ENCODE results near the gene PANX2.
"Not testable (repeated sequence)": the region's sequence is repeated elsewhere in the genome, so short reads cannot be mapped to it uniquely, and the experiment has no call there.

Gene PANX2

DNA sequence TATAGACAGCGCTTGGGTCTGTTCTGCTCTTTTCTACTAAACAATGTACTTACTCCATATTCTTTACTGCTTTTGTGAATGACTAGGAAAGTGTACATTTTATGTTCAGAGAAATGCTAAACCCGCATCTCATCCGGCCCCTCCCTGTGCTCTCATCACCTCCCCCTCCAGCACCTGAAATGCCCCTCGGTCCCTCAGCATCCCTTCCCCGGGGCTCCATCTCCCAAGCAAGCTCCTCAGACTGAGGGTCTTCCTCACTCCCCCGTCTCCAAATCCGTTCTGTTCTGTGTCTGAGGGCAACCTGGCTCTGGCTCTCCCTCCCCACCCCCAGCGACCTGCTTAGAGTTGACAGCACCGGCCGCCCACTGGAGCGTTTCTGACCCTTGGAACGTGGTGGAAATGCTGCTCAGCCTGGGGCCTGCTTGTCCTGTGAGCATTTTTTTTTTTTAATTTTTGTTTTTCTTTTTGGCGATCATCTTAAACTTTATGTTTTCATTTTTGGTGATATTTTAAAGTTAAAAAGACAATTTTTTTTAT, 31.7 kb downstream of the PANX2 start:
- H3K36me3 ChIP-seq (ENCODE audit: low read depth), result peaks cover 46% of the 10 kb centered on the region
- H3K9me3 ChIP-seq (ENCODE audit: severe bottlenecking), result no peaks in the 10 kb centered on the region
- no peak overlapping the region for H3K27ac ChIP-seq (ENCODE audit: poor library complexity, severe bottlenecking)
- TF ChIP-seq, protein P1, sequence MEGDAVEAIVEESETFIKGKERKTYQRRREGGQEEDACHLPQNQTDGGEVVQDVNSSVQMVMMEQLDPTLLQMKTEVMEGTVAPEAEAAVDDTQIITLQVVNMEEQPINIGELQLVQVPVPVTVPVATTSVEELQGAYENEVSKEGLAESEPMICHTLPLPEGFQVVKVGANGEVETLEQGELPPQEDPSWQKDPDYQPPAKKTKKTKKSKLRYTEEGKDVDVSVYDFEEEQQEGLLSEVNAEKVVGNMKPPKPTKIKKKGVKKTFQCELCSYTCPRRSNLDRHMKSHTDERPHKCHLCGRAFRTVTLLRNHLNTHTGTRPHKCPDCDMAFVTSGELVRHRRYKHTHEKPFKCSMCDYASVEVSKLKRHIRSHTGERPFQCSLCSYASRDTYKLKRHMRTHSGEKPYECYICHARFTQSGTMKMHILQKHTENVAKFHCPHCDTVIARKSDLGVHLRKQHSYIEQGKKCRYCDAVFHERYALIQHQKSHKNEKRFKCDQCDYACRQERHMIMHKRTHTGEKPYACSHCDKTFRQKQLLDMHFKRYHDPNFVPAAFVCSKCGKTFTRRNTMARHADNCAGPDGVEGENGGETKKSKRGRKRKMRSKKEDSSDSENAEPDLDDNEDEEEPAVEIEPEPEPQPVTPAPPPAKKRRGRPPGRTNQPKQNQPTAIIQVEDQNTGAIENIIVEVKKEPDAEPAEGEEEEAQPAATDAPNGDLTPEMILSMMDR (IDR thresholded peaks at IDR 0.05; ENCODE audit: poor library complexity, severe bottlenecking), result no peak
- no peak for DNase-seq (ENCODE audit: low spot score)
- no peaks in the 10 kb centered on the region for H3K4me1 ChIP-seq (ENCODE audit: insufficient read depth, poor library complexity, severe bottlenecking)
- ATAC-seq (ENCODE audit: low read depth), result no peak
- H3K4me3 ChIP-seq (ENCODE audit: severe bottlenecking), result peak overlapping the region; percentile 100
- H3K27me3 ChIP-seq (ENCODE audit: insufficient read depth, poor library complexity, severe bottlenecking), result no peaks in the 10 kb centered on the region

DNA sequence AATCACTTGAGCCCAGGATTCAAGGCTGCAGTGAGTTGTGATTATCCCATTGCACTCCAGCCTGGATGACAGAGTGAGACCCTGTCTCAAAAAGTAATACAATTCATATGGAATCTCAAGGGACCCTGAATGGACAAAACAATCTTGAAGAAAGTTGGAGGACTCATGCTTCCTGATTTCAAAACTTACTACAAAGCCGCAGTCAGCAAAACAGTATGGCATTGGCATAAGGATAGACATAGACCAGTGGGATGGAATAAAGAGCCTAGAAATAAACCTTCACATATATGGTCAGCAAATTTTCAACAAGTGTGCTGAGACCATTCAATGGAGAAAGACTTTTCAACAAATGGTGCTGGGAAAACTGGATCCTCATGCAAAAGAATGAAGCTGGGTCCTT, 32.8 kb downstream of the PANX2 start:
- no peaks in the 10 kb centered on the region for H3K27me3 ChIP-seq (ENCODE audit: insufficient read depth, poor library complexity, severe bottlenecking)
- TF ChIP-seq, protein P1 (IDR thresholded peaks at IDR 0.05; ENCODE audit: poor library complexity, severe bottlenecking), result no peak
- H3K9me3 ChIP-seq (ENCODE audit: severe bottlenecking), result no peaks in the 10 kb centered on the region
- H3K36me3 ChIP-seq (ENCODE audit: low read depth), result peaks cover 45% of the 10 kb centered on the region
- no peak overlapping the region for H3K4me3 ChIP-seq (ENCODE audit: severe bottlenecking)
- ATAC-seq (ENCODE audit: low read depth) (no peak), DNase-seq (ENCODE audit: low spot score) (no peak)
- H3K4me1 ChIP-seq (ENCODE audit: insufficient read depth, poor library complexity, severe bottlenecking), result no peaks in the 10 kb centered on the region
- no peak overlapping the region for H3K27ac ChIP-seq (ENCODE audit: poor library complexity, severe bottlenecking)

GRCh38 chr22:50204571-50204970, 34.0 kb downstream of the PANX2 start:
- H3K9me3 ChIP-seq (ENCODE audit: severe bottlenecking), result no peaks in the 10 kb centered on the region
- H3K4me1 ChIP-seq (ENCODE audit: insufficient read depth, poor library complexity, severe bottlenecking), result no peaks in the 10 kb centered on the region
- peaks cover 38% of the 10 kb centered on the region for H3K36me3 ChIP-seq (ENCODE audit: low read depth)
- TF ChIP-seq, protein P1 (IDR thresholded peaks at IDR 0.05; ENCODE audit: poor library complexity, severe bottlenecking), result no peak
- no peak overlapping the region for H3K4me3 ChIP-seq (ENCODE audit: severe bottlenecking)
- DNase-seq (ENCODE audit: low spot score), result no peak
- no peak overlapping the region for H3K27ac ChIP-seq (ENCODE audit: poor library complexity, severe bottlenecking)
- ATAC-seq (ENCODE audit: low read depth), result no peak
- H3K27me3 ChIP-seq (ENCODE audit: insufficient read depth, poor library complexity, severe bottlenecking), result no peaks in the 10 kb centered on the region

GRCh38 chr22:50204998-50205397, 34.5 kb downstream of the PANX2 start:
- not testable (repeated sequence) for H3K27ac ChIP-seq (ENCODE audit: poor library complexity, severe bottlenecking); ATAC-seq (ENCODE audit: low read depth)

GRCh38 chr22:50205781-50206569, 35.4 kb downstream of the PANX2 start:
- H3K36me3 ChIP-seq (ENCODE audit: low read depth), result peaks cover 52% of the 10 kb centered on the region

More at GRCh38 chr22:50204998-50205397, 34.5 kb downstream of the PANX2 start:
- peaks cover 42% of the 10 kb centered on the region for H3K36me3 ChIP-seq (ENCODE audit: low read depth)
- DNase-seq (ENCODE audit: low spot score); H3K4me3 ChIP-seq (ENCODE audit: severe bottlenecking); H3K4me1 ChIP-seq (ENCODE audit: insufficient read depth, poor library complexity, severe bottlenecking); H3K27me3 ChIP-seq (ENCODE audit: insufficient read depth, poor library complexity, severe bottlenecking); H3K9me3 ChIP-seq (ENCODE audit: severe bottlenecking): not testable (repeated sequence)

More at GRCh38 chr22:50205781-50206569, 35.4 kb downstream of the PANX2 start:
- no peaks in the 10 kb centered on the region for H3K9me3 ChIP-seq (ENCODE audit: severe bottlenecking)
- DNase-seq (ENCODE audit: low spot score) (no peak), ATAC-seq (ENCODE audit: low read depth) (no peak)
- no peaks in the 10 kb centered on the region for H3K27me3 ChIP-seq (ENCODE audit: insufficient read depth, poor library complexity, severe bottlenecking)
- no peaks in the 10 kb centered on the region for H3K4me1 ChIP-seq (ENCODE audit: insufficient read depth, poor library complexity, severe bottlenecking)
- H3K27ac ChIP-seq (ENCODE audit: poor library complexity, severe bottlenecking), result no peak overlapping the region
- TF ChIP-seq, protein P1 (IDR thresholded peaks at IDR 0.05; ENCODE audit: poor library complexity, severe bottlenecking), result no peak
- no peak overlapping the region for H3K4me3 ChIP-seq (ENCODE audit: severe bottlenecking)

Data from RWPE2 (cell line).